Esophagus (tissue), 2 donors: Measurements from ENCODE around the gene C5orf58. TPM values are rescaled to one million over a fixed set of nuclear protein-coding genes. Genes with fewer than 3 reads are reported as not detected.
"Not testable (repeated sequence)": the region's sequence is repeated elsewhere in the genome, so short reads cannot be mapped to it uniquely, and the experiment has no call there.

Experiments used
- H3K27ac ChIP-seq, 2 donors: one replicate each; pipeline ENCODE4 v1.5.1; 2013; ENCODE audit warnings: low read depth in 2 of 2, mild to moderate bottlenecking in 2 of 2, inconsistent platforms in 1 of 2, low read length in 1 of 2, moderate library complexity in 1 of 2
- H3K27me3 ChIP-seq, 2 donors: one replicate each; pipeline ENCODE4 v1.6.1; 2013; ENCODE audit warnings: low read length in 2 of 2, control low read depth in 1 of 2, mild to moderate bottlenecking in 1 of 2; ENCODE audit not compliant: insufficient read depth in 2 of 2, control insufficient read depth in 1 of 2
- H3K36me3 ChIP-seq, 2 donors: one replicate each; pipeline ENCODE4 v1.6.1; 2013; ENCODE audit warnings: low read length in 1 of 2; ENCODE audit not compliant: control insufficient read depth in 2 of 2, insufficient read depth in 2 of 2
- H3K4me1 ChIP-seq, 2 donors: one replicate each; pipeline ENCODE4 v1.6.1; 2013; ENCODE audit warnings: low read length in 1 of 2; ENCODE audit not compliant: control insufficient read depth in 2 of 2, insufficient read depth in 2 of 2
- H3K4me3 ChIP-seq, 2 donors: one replicate each; pipeline ENCODE4 v1.5.1; 2013; ENCODE audit warnings: low read length in 2 of 2, mild to moderate bottlenecking in 2 of 2, low read depth in 1 of 2, moderate library complexity in 1 of 2
- H3K9me3 ChIP-seq, 2 donors: one replicate each; pipeline ENCODE4 v1.6.1; 2013; ENCODE audit warnings: mild to moderate bottlenecking in 2 of 2, low read depth in 1 of 2, low read length in 1 of 2, moderate library complexity in 1 of 2; ENCODE audit not compliant: control insufficient read depth in 2 of 2, insufficient read depth in 1 of 2
- WGBS, 2 donors: extraction: QIAGEN DNeasy Blood & Tissue Kit; methylation state at CpG; one replicate each; pipeline ENCODE4 v1.1.7; 2013; 5-methylcytosine and 5-hydroxymethylcytosine counted together
- polyA plus RNA-seq, 2 donors: library from polyadenylated mRNA; stranded (reverse); fragments of 200-250 nt; gene quantifications; one replicate each; pipeline ENCODE4 v1.2.3, GENCODE V29; 2013
- donor health status: healthy with polysubstance abuse.
- donor health status: Bipolar disorder and iron deficiency.

The C5orf58 gene
- polyA plus RNA-seq, 2 donors: 0.06 TPM; not detected in 1

- 71 to 75% methylated on average over 3 of the region's 3 CpGs for WGBS, 2 donors
- no peaks in the 10 kb centered on the region for H3K9me3 ChIP-seq
- no peaks in the 10 kb centered on the region for H3K36me3 ChIP-seq
- H3K4me1 ChIP-seq: no peaks in the 10 kb centered on the region
- H3K27me3 ChIP-seq: no peaks in the 10 kb centered on the region
- H3K4me3 ChIP-seq: no peak overlapping the region
- H3K27ac ChIP-seq: no peak overlapping the region
Measured at GRCh38 chr5:170235876-170236864, 3.4 kb downstream of the C5orf58 start.

GRCh38 chr5:170238456-170239196, 5.8 kb downstream of the C5orf58 start:
- no peaks in the 10 kb centered on the region for H3K9me3 ChIP-seq
- H3K36me3 ChIP-seq: no peaks in the 10 kb centered on the region
- H3K27ac ChIP-seq: no peak overlapping the region
- H3K4me1 ChIP-seq: no peaks in the 10 kb centered on the region
- WGBS, 2 donors: 12 to 32% methylated on average over 1 of the region's 1 CpG
- H3K4me3 ChIP-seq: no peak overlapping the region
- H3K27me3 ChIP-seq: no peaks in the 10 kb centered on the region

GRCh38 chr5:170245436-170245835, 12.7 kb downstream of the C5orf58 start:
- WGBS, 2 donors: 94% methylated on average over 11 to 20 of the region's 23 CpGs

GRCh38 chr5:170246126-170246870, 13.5 kb downstream of the C5orf58 start:
- H3K9me3 ChIP-seq: no peaks in the 10 kb centered on the region
- no peak overlapping the region for H3K4me3 ChIP-seq
- no peak overlapping the region for H3K27ac ChIP-seq
- H3K36me3 ChIP-seq: no peaks in the 10 kb centered on the region
- H3K27me3 ChIP-seq: no peaks in the 10 kb centered on the region
- H3K4me1 ChIP-seq: no peaks in the 10 kb centered on the region
- WGBS, 2 donors: 74 to 76% methylated on average over 4 of the region's 4 CpGs

More at GRCh38 chr5:170245436-170245835, 12.7 kb downstream of the C5orf58 start:
- H3K27me3 ChIP-seq, H3K4me3 ChIP-seq, H3K9me3 ChIP-seq, H3K27ac ChIP-seq, H3K4me1 ChIP-seq, H3K36me3 ChIP-seq: not testable (repeated sequence)

- Histone ChIP-seq H3K4me1 (no peaks in the 10 kb centered on the region), H3K4me3 (no peak overlapping the region), H3K36me3 (no peaks in the 10 kb centered on the region), H3K9me3 (no peaks in the 10 kb centered on the region), H3K27ac (no peak overlapping the region), H3K27me3 (no peaks in the 10 kb centered on the region)
- 46 to 70% methylated on average over 2 of the region's 2 CpGs for WGBS, 2 donors
Measured at GRCh38 chr5:170247363-170247762, 14.6 kb downstream of the C5orf58 start.

- 58 to 64% methylated on average over 6 of the region's 6 CpGs for WGBS, 2 donors
- H3K4me3 ChIP-seq: no peak overlapping the region
- no peaks in the 10 kb centered on the region for H3K9me3 ChIP-seq
- no peaks in the 10 kb centered on the region for H3K4me1 ChIP-seq
- no peaks in the 10 kb centered on the region for H3K36me3 ChIP-seq
- no peak overlapping the region for H3K27ac ChIP-seq
- H3K27me3 ChIP-seq: no peaks in the 10 kb centered on the region
Measured at GRCh38 chr5:170248172-170248930, 15.6 kb downstream of the C5orf58 start.

GRCh38 chr5:170248931-170249227, 16.1 kb downstream of the C5orf58 start:
- H3K9me3 ChIP-seq, H3K4me1 ChIP-seq, H3K36me3 ChIP-seq, H3K27ac ChIP-seq, H3K27me3 ChIP-seq, H3K4me3 ChIP-seq: not testable (repeated sequence)
- WGBS, 2 donors: 83 to 93% methylated on average over 4 of the region's 4 CpGs

GRCh38 chr5:170249355-170249754, 16.6 kb downstream of the C5orf58 start:
- Histone ChIP-seq H3K4me3 (no peak overlapping the region), H3K4me1 (no peaks in the 10 kb centered on the region), H3K9me3 (no peaks in the 10 kb centered on the region), H3K27ac (no peak overlapping the region), H3K36me3 (no peaks in the 10 kb centered on the region), H3K27me3 (no peaks in the 10 kb centered on the region)
- WGBS, 2 donors: 72 to 82% methylated on average over 4 of the region's 4 CpGs

- Histone ChIP-seq H3K4me3 (no peak overlapping the region), H3K27ac (no peak overlapping the region), H3K4me1 (no peaks in the 10 kb centered on the region), H3K36me3 (no peaks in the 10 kb centered on the region), H3K27me3 (no peaks in the 10 kb centered on the region), H3K9me3 (no peaks in the 10 kb centered on the region)
- WGBS, 2 donors: 42 to 60% methylated on average over 3 of the region's 3 CpGs
Measured at GRCh38 chr5:170250810-170251317, 18.1 kb downstream of the C5orf58 start.
